Esophagus muscularis mucosa (tissue), 4 donors: Measurements from ENCODE around the gene NFRKB. TPM values are rescaled to one million over a fixed set of nuclear protein-coding genes. Genes with fewer than 3 reads are reported as not detected.

Experiments used
- DNase-seq: peaks from one replicate; pipeline ENCODE4 v3.0.0-alpha.2; 2017; ENCODE audit errors: extremely low spot score
- H3K27ac ChIP-seq, 4 donors: fragments of 200-600 bp; sonication (generic); replicated peaks in 1 of 4; 1 replicate in 3 of 4; 2 replicates in 1 of 4; pipeline ENCODE4 v1.5.1; 2016 to 2019; ENCODE audit warnings: mild to moderate bottlenecking in 1 of 4
- H3K27me3 ChIP-seq, 4 donors: fragments of 200-600 bp; sonication (generic); one replicate each; pipeline versions ENCODE4 v1.5.1 to v1.6.0; 2016 to 2019
- H3K36me3 ChIP-seq, 4 donors: fragments of 200-600 bp; sonication (generic); one replicate each; pipeline ENCODE4 v1.5.1; 2016 to 2019
- H3K4me1 ChIP-seq, 4 donors: fragments of 200-600 bp; sonication (generic); one replicate each; pipeline ENCODE4 v1.5.1; 2016 to 2019
- H3K4me3 ChIP-seq, 4 donors: fragments of 200-600 bp; sonication (generic); 1 replicate in 2 of 4; 2 replicates in 2 of 4; pipeline ENCODE4 v1.5.1; 2016 to 2019; ENCODE audit warnings: mild to moderate bottlenecking in 4 of 4, moderate library complexity in 1 of 4
- H3K9me3 ChIP-seq, 4 donors: fragments of 200-600 bp; sonication (generic); 1 replicate in 3 of 4; 2 replicates in 1 of 4; pipeline ENCODE4 v1.5.1; 2016 to 2019
- CTCF ChIP-seq, 3 experiments: fragments of 200-600 bp in 2 of 3; fragments of 450-650 bp in 1 of 3; sonication (generic) in 2 of 3; IDR thresholded peaks; one replicate each; pipeline ENCODE4 v1.5.1; 2017 to 2019; ENCODE audit warnings: antibody characterized with exemption in 3 of 3, mild to moderate bottlenecking in 2 of 3, moderate library complexity in 1 of 3
- EP300 ChIP-seq: sonication (generic); formaldehyde crosslinking; IDR thresholded peaks from one replicate; pipeline ENCODE4 v1.6.1; 2017; ENCODE audit warnings: antibody characterized with exemption
- POLR2A ChIP-seq: fragments of 450-650 bp; IDR thresholded peaks from one replicate; pipeline ENCODE4 v1.6.1; 2017; ENCODE audit warnings: antibody characterized with exemption, moderate library complexity, mild to moderate bottlenecking, low read depth
- POLR2AphosphoS5 ChIP-seq, 2 donors: sonication (generic); formaldehyde crosslinking; IDR thresholded peaks; one replicate each; pipeline ENCODE4 v1.6.1; 2017; ENCODE audit warnings: antibody characterized with exemption in 2 of 2
- WGBS: methylation state at CpG from one replicate; pipeline ENCODE4 v1.1.5; 2018; 5-methylcytosine and 5-hydroxymethylcytosine counted together
- intact Hi-C: fragments of 100-400 bp; cut with DNase I; formaldehyde crosslinking; loops from one replicate; pipeline ENCODE4 v1.15.1; 2023
- total RNA-seq, 4 donors: library from RNA; depleted of rRNA; stranded (reverse); fragments of >200 nt; gene quantifications; one replicate each; pipeline versions ENCODE4 v1.1.0 to v1.2.1, GENCODE V29; 2016

NFRKB gene
- total RNA-seq, 4 donors from 2014 or later: 15.0 to 33.5 (median 27.5) TPM

GRCh38 chr11:129938764-129939163 is 43.4 kb upstream of the NFRKB start:
- intact Hi-C loops: no loop called here
- 85% methylated on average over 5 of the region's 5 CpGs for WGBS

DNA sequence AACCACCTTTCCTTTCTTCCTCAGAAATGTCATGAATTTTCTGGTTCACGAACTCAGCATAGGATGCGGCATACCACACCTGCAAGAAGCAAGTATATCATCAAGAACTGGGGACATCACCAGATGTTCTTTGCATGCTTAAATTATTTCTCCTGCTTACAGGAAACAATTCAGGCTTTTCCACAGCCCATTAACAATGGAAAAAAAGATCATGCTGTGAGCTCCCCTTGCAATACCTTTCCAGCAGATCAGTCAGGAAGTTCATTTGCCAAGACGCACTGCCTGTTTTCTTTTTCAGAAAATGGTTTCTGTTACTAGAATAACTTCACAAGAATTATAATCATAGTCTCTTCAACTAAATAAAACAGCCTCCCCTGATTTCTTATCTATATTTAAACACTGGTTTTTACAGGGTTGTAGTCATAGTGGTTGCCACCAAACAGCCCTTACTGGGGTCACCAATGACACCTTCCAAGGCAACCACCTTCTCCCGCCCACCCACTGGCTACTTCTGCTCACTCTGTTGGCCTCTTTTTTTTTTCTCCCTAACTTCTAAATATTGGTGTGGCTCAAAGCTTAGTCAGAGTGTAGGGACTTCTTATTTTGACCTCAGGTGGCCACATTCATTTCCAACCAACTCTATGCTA is 42.3 kb upstream of the NFRKB start:
- Histone ChIP-seq H3K27ac (no peak overlapping the region), H3K27me3 (no peaks in the 10 kb centered on the region), H3K4me1 (peaks cover 0 to 1% (median 0%) of the 10 kb centered on the region in 4 donors), H3K36me3 (peaks cover 0 to 30% (median 26%) of the 10 kb centered on the region in 4 donors), H3K9me3 (no peaks in the 10 kb centered on the region), H3K4me3 (no peak overlapping the region)
- TF ChIP-seq CTCF (IDR thresholded peaks at IDR 0.05): no peak
- no peak for TF ChIP-seq POLR2AphosphoS5 (IDR thresholded peaks at IDR 0.05)
- TF ChIP-seq EP300: no peak
- TF ChIP-seq POLR2A: no peak
- intact Hi-C loops: no loop called here
- no peak for DNase-seq
- 90% methylated on average over 4 of the region's 4 CpGs for WGBS

More at GRCh38 chr11:129938764-129939163, 43.4 kb upstream of the NFRKB start:
- no peak for TF ChIP-seq EP300
- Histone ChIP-seq H3K4me3 (no peak overlapping the region), H3K9me3 (no peaks in the 10 kb centered on the region), H3K36me3 (peaks cover 2 to 40% (median 26%) of the 10 kb centered on the region in 4 donors), H3K27me3 (no peaks in the 10 kb centered on the region), H3K4me1 (no peaks in the 10 kb centered on the region), H3K27ac (no peak overlapping the region)
- no peak for DNase-seq

GRCh38 chr11:129935723-129936122 is 40.3 kb upstream of the NFRKB start:
- Histone ChIP-seq H3K36me3 (peaks cover 5 to 21% (median 20%) of the 10 kb centered on the region in 4 donors), H3K9me3 (no peaks in the 10 kb centered on the region), H3K4me3 (no peak overlapping the region), H3K27ac (no peak overlapping the region), H3K4me1 (peaks cover 0 to 5% (median 0%) of the 10 kb centered on the region in 4 donors), H3K27me3 (no peaks in the 10 kb centered on the region)
- no peak for DNase-seq
- intact Hi-C loops: no loop called here
- no peak for TF ChIP-seq EP300
- no peak for TF ChIP-seq POLR2AphosphoS5 (IDR thresholded peaks at IDR 0.05)
- no peak for TF ChIP-seq CTCF (IDR thresholded peaks at IDR 0.05)
- no peak for TF ChIP-seq POLR2A
- WGBS: 92% methylated on average over 3 of the region's 3 CpGs

DNA sequence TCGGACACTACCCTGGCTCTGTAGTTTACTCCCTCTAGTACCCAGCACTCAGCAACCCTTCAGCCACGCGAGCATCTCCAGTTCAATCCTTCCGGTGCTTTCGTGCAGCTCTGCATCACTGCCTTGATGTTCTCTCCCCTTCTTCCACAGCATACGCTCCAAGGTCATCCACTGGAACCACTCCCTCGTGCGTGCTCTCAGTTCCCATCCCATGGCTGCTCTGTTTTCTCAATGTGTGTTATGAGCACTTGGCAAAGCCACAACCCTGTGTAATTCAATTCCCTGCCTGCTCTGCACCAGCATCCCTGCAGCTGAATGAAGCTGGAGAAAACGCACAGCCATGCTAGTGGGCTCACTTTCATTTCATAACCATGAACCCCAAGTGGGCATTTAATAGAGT is 38.5 kb upstream of the NFRKB start:
- intact Hi-C loops: no loop called here
- no peaks in the 10 kb centered on the region for H3K9me3 ChIP-seq
- no peaks in the 10 kb centered on the region for H3K27me3 ChIP-seq
- H3K36me3 ChIP-seq: peaks cover 9 to 39% (median 34%) of the 10 kb centered on the region in 4 donors
- WGBS: 89% methylated on average over 9 of the region's 9 CpGs
- peaks cover 0 to 5% (median 0%) of the 10 kb centered on the region in 4 donors for H3K4me1 ChIP-seq
- no peak overlapping the region for H3K4me3 ChIP-seq
- DNase-seq: no peak
- H3K27ac ChIP-seq: no peak overlapping the region
- TF ChIP-seq CTCF (IDR thresholded peaks at IDR 0.05): no peak
- TF ChIP-seq POLR2A: no peak
- TF ChIP-seq EP300: no peak
- TF ChIP-seq POLR2AphosphoS5 (IDR thresholded peaks at IDR 0.05): no peak

GRCh38 chr11:129933262-129933661 is 37.9 kb upstream of the NFRKB start:
- Histone ChIP-seq H3K9me3 (no peaks in the 10 kb centered on the region), H3K27ac (no peak overlapping the region), H3K4me1 (peaks cover 0 to 5% (median 0%) of the 10 kb centered on the region in 4 donors), H3K27me3 (no peaks in the 10 kb centered on the region), H3K4me3 (no peak overlapping the region), H3K36me3 (peaks cover 9 to 39% (median 34%) of the 10 kb centered on the region in 4 donors)
- intact Hi-C loops: no loop called here
- TF ChIP-seq EP300 (no peak), CTCF (IDR thresholded peaks at IDR 0.05) (no peak), POLR2AphosphoS5 (IDR thresholded peaks at IDR 0.05) (no peak), POLR2A (no peak)
- WGBS: 100% methylated on average over 1 of the region's 1 CpG
- no peak for DNase-seq
